Lower leg skin (tissue), 3 donors: ENCODE results near the gene FRY.

ENCODE experiments used
- CTCF ChIP-seq, 3 donors: fragments of 450-650 bp; IDR thresholded peaks; one replicate each; pipeline ENCODE4 v1.5.1; 2016; ENCODE audit warnings: antibody characterized with exemption in 3 of 3, mild to moderate bottlenecking in 3 of 3, moderate library complexity in 2 of 3
- POLR2A ChIP-seq, 2 donors: fragments of 450-650 bp; IDR thresholded peaks; one replicate each; pipeline ENCODE4 v1.6.1; 2016 to 2017; ENCODE audit warnings: antibody characterized with exemption in 2 of 2, mild to moderate bottlenecking in 1 of 2, moderate library complexity in 1 of 2

GRCh38 chr13:32150794-32151193 lies 119.2 kb downstream of the FRY start:
- no peak for TF ChIP-seq CTCF (IDR thresholded peaks at IDR 0.05)
- no peak for TF ChIP-seq POLR2A (IDR thresholded peaks at IDR 0.05)
